Keratinocyte (primary cell): ENCODE data around the gene IGFN1. TPM values are rescaled to one million over a fixed set of nuclear protein-coding genes. Genes with fewer than 3 reads are reported as not detected.

Experiments
- DNase-seq: peaks from one replicate; pipeline ENCODE4 v3.0.0-alpha.2; 2011; ENCODE audit warnings: low read depth, missing footprints, low spot score
- FAIRE-seq: peaks from 2 replicates; lab custom pipeline; 2011; peaks lifted over from hg19 to GRCh38; lab: Jason Lieb, UNC
- H2AFZ ChIP-seq: 2 replicates; pipeline ENCODE4 v1.6.0; 2012; ENCODE audit warnings: low read length, control low read depth, inconsistent platforms; ENCODE audit not compliant: control insufficient read depth
- H3K27ac ChIP-seq: 2 replicates; pipeline ENCODE4 v1.5.1; 2011; ENCODE audit warnings: low read length; ENCODE audit not compliant: control insufficient read depth, insufficient read depth
- H3K27me3 ChIP-seq: 3 replicates; pipeline ENCODE4 v1.6.0; 2011; ENCODE audit warnings: low read length; ENCODE audit not compliant: control insufficient read depth, insufficient read depth; ENCODE audit errors: extremely low read depth
- H3K36me3 ChIP-seq, 2 experiments: 2 replicates in 1 of 2; 3 replicates in 1 of 2; pipeline ENCODE4 v1.5.1; 2011; ENCODE audit warnings: low read length in 2 of 2, mild to moderate bottlenecking in 1 of 2; ENCODE audit not compliant: control insufficient read depth in 2 of 2, insufficient read depth in 2 of 2; ENCODE audit errors: extremely low read depth in 1 of 2
- H3K4me1 ChIP-seq: 3 replicates; pipeline ENCODE4 v1.5.1; 2011; ENCODE audit warnings: low read length; ENCODE audit not compliant: control insufficient read depth, insufficient read depth; ENCODE audit errors: extremely low read depth
- H3K4me2 ChIP-seq: 3 replicates; pipeline ENCODE4 v1.6.0; 2011; ENCODE audit warnings: low read depth, low read length; ENCODE audit not compliant: control insufficient read depth, insufficient read depth; ENCODE audit errors: extremely low read depth
- H3K4me3 ChIP-seq, 3 experiments: fragments of 200-600 bp in 1 of 3; sonication (generic) in 1 of 3; 2 replicates in 2 of 3; 3 replicates in 1 of 3; pipeline ENCODE4 v1.5.1; 2011 to 2016; ENCODE audit warnings: low read length in 3 of 3, mild to moderate bottlenecking in 3 of 3, control low read depth in 2 of 3, inconsistent platforms in 1 of 3, low read depth in 1 of 3, mixed read lengths in 1 of 3, mixed run types in 1 of 3, moderate library complexity in 1 of 3; ENCODE audit not compliant: control insufficient read depth in 2 of 3, insufficient read depth in 2 of 3; ENCODE audit errors: extremely low read depth in 1 of 3
- H3K79me2 ChIP-seq: 2 replicates; pipeline ENCODE4 v1.6.0; 2012; ENCODE audit warnings: low read length; ENCODE audit not compliant: control insufficient read depth, insufficient read depth
- H3K9ac ChIP-seq: 3 replicates; pipeline ENCODE4 v1.6.0; 2011; ENCODE audit warnings: low read length; ENCODE audit not compliant: control insufficient read depth, insufficient read depth; ENCODE audit errors: extremely low read depth
- H3K9me1 ChIP-seq: 3 replicates; pipeline ENCODE4 v1.6.0; 2011; ENCODE audit warnings: low read length; ENCODE audit not compliant: control insufficient read depth, insufficient read depth; ENCODE audit errors: extremely low read depth
- H3K9me3 ChIP-seq: 2 replicates; pipeline ENCODE4 v1.5.1; 2012; ENCODE audit warnings: low read depth, low read length; ENCODE audit not compliant: control insufficient read depth
- H4K20me1 ChIP-seq: 3 replicates; pipeline ENCODE4 v1.6.0; 2011; ENCODE audit warnings: low read length; ENCODE audit not compliant: control insufficient read depth, insufficient read depth; ENCODE audit errors: extremely low read depth
- EZH2 ChIP-seq: IDR thresholded peaks from one replicate; pipeline ENCODE4 v1.6.1; 2012; ENCODE audit warnings: inconsistent platforms, mild to moderate bottlenecking, low read length, moderate library complexity
- dilution Hi-C: fragments of 300-500 bp; cut with MboI; formaldehyde crosslinking; loops from one replicate; pipeline ENCODE4 v1.7.0; 2020; ENCODE audit warnings: low sequenced_read_pairs; ENCODE audit not compliant: extremely low pct_ligation_motif_present
- polyA plus RNA-seq, 5 experiments: library from polyadenylated mRNA; depleted of rRNA in 3 of 5; stranded (reverse) in 3 of 5; stranded (forward) in 1 of 5; unstranded in 1 of 5; fragments of >200 nt; gene quantifications; 1 replicate in 1 of 5; 2 replicates in 3 of 5; 3 replicates in 1 of 5; pipeline versions ENCODE4 v1.2.1 to v1.2.3, GENCODE V29; 2011 to 2012; ENCODE audit warnings: missing spikeins in 2 of 5, low read depth in 1 of 5, low replicate concordance in 1 of 5
- TF ChIP-seq, protein P1 (sequence below), 3 experiments: IDR thresholded peaks in 1 of 3; conservative IDR thresholded peaks in 1 of 3; optimal IDR thresholded peaks in 1 of 3; 2 replicates in 2 of 3; 3 replicates in 1 of 3; pipeline versions ENCODE3 to v1.5.1; 2011; ENCODE audit warnings: low read length in 3 of 3, mild to moderate bottlenecking in 3 of 3, moderate library complexity in 2 of 3, control low read depth in 1 of 3, inconsistent platforms in 1 of 3; ENCODE audit not compliant: insufficient read depth in 2 of 3; ENCODE audit errors: extremely low read depth in 1 of 3

IGFN1 gene
- polyA plus RNA-seq, 1 donor (not counting 4 experiments of a cell fraction or from before 2014, with no cell fraction given) = not detected

DNA sequence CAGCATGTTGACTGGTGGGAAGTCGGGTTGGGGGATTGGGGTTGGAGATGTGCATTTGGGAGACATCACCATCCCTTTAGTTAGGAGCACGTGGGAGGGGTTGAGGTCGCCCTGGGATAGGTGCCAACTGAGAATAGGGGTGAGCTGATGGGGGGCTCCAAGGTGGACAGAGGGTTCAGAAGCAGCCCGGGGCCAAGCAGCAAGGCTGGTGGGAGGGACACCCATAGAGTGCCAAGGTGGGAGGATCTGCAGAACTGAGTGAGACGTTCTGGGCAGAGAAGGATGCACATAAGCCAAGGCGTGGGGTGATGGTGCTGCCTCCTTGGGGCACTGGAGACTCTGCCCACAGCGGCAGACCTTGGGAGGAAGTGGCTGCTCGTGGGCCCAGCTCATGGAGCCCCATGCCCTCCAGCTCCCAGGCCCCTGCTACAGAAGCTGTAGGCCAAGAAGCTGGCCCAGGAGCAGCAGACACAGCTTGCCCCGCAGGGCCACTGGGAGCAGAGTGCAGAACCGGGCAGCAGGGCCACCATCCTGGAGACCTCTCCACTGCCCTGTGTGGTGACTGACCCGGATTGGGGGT lies 61.3 kb downstream of the IGFN1 start:
- TF ChIP-seq EZH2 = no peak
- TF ChIP-seq, protein P1, sequence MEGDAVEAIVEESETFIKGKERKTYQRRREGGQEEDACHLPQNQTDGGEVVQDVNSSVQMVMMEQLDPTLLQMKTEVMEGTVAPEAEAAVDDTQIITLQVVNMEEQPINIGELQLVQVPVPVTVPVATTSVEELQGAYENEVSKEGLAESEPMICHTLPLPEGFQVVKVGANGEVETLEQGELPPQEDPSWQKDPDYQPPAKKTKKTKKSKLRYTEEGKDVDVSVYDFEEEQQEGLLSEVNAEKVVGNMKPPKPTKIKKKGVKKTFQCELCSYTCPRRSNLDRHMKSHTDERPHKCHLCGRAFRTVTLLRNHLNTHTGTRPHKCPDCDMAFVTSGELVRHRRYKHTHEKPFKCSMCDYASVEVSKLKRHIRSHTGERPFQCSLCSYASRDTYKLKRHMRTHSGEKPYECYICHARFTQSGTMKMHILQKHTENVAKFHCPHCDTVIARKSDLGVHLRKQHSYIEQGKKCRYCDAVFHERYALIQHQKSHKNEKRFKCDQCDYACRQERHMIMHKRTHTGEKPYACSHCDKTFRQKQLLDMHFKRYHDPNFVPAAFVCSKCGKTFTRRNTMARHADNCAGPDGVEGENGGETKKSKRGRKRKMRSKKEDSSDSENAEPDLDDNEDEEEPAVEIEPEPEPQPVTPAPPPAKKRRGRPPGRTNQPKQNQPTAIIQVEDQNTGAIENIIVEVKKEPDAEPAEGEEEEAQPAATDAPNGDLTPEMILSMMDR (optimal IDR thresholded peaks at IDR 0.05 in 1 of 3, IDR thresholded peaks at IDR 0.05 in 1 of 3, conservative IDR thresholded peaks at IDR 0.05 in 1 of 3; ENCODE audit: extremely low read depth in 1 of 3, insufficient read depth in 2 of 3, low read length in 3 of 3) = no peak
- Histone ChIP-seq H3K4me2 (no peak overlapping the region), H3K4me3 (no peak overlapping the region), H2AFZ (no peak overlapping the region), H3K36me3 (no peaks in the 10 kb centered on the region), H3K79me2 (no peaks in the 10 kb centered on the region), H3K27ac (no peak overlapping the region), H3K9me1 (no peaks in the 10 kb centered on the region), H3K9ac (no peak overlapping the region), H3K4me1 (no peaks in the 10 kb centered on the region), H4K20me1 (no peaks in the 10 kb centered on the region), H3K27me3 (no peaks in the 10 kb centered on the region), H3K9me3 (no peaks in the 10 kb centered on the region)
- dilution Hi-C loops = no loop called here
- no peak for FAIRE-seq
- DNase-seq = no peak

DNA sequence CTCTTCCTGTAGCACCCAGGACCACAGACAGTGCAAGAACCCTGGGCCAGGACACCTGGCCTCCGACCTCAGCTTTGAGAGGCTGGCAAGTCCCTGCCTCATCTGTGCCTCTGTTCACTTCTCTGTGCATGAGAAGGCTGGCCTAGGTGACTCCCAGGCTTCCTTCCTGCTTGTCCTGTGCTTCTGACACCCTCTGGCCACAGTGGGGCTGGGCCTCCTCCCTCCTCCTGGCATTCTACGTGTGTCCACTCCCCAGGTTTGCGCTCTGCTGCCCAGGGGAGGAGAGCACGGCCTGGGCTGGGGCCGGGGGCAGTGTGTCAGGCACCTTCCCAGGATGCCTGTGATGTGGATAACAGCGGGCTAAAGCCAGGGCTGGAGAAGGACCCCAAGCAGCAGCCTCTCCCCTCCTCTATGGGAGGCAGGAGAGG lies 62.3 kb downstream of the IGFN1 start:
- H3K27ac ChIP-seq = no peak overlapping the region
- H3K9me3 ChIP-seq = no peaks in the 10 kb centered on the region
- no peak overlapping the region for H3K9ac ChIP-seq
- H4K20me1 ChIP-seq = no peaks in the 10 kb centered on the region
- H3K4me3 ChIP-seq = no peak overlapping the region
- H3K36me3 ChIP-seq = no peaks in the 10 kb centered on the region
- no peaks in the 10 kb centered on the region for H3K27me3 ChIP-seq
- no peaks in the 10 kb centered on the region for H3K4me1 ChIP-seq
- no peak for FAIRE-seq
- no peak overlapping the region for H3K4me2 ChIP-seq
- dilution Hi-C loops = no loop called here
- no peak overlapping the region for H2AFZ ChIP-seq
- no peak for DNase-seq
- H3K9me1 ChIP-seq = no peaks in the 10 kb centered on the region
- TF ChIP-seq EZH2 = no peak
- TF ChIP-seq, protein P1 (optimal IDR thresholded peaks at IDR 0.05 in 1 of 3, IDR thresholded peaks at IDR 0.05 in 1 of 3, conservative IDR thresholded peaks at IDR 0.05 in 1 of 3; ENCODE audit: extremely low read depth in 1 of 3, insufficient read depth in 2 of 3, low read length in 3 of 3) = no peak
- H3K79me2 ChIP-seq = no peaks in the 10 kb centered on the region
